Smooth muscle cell (in vitro differentiated cells): Measurements from ENCODE around the gene NACC1. TPM values are rescaled to one million over a fixed set of nuclear protein-coding genes. Genes with fewer than 3 reads are reported as not detected.

Experiments
- DNase-seq: peaks from one replicate; lab custom pipeline; 2025; ENCODE audit not compliant: unreplicated experiment; lab: John Stamatoyannopoulos, UW
- H2AFZ ChIP-seq: fragments of 200-600 bp; sonication (generic); 2 replicates; pipeline ENCODE4 v1.6.0; 2016; ENCODE audit warnings: antibody characterized with exemption, low read depth, mild to moderate bottlenecking
- H3F3A ChIP-seq: fragments of 200-600 bp; sonication (generic); 2 replicates; pipeline ENCODE4 v1.6.0; 2017; ENCODE audit warnings: antibody characterized with exemption, low read depth
- H3K27ac ChIP-seq: fragments of 200-600 bp; sonication (generic); 2 replicates; pipeline ENCODE4 v1.5.1; 2016; ENCODE audit warnings: low read depth, mild to moderate bottlenecking
- H3K27me3 ChIP-seq: fragments of 200-600 bp; sonication (generic); 2 replicates; pipeline ENCODE4 v1.6.1; 2016; ENCODE audit warnings: low read depth, mild to moderate bottlenecking
- H3K36me3 ChIP-seq: fragments of 200-600 bp; sonication (generic); 2 replicates; pipeline ENCODE4 v1.5.1; 2016; ENCODE audit warnings: low read depth
- H3K4me1 ChIP-seq: fragments of 200-600 bp; sonication (generic); 2 replicates; pipeline ENCODE4 v1.5.1; 2016; ENCODE audit warnings: low read depth
- H3K4me2 ChIP-seq: fragments of 200-600 bp; sonication (generic); 2 replicates; pipeline ENCODE4 v1.6.0; 2016; ENCODE audit warnings: mild to moderate bottlenecking
- H3K4me3 ChIP-seq: fragments of 200-600 bp; sonication (generic); 2 replicates; pipeline ENCODE4 v1.5.1; 2016; ENCODE audit warnings: mild to moderate bottlenecking
- H3K79me2 ChIP-seq: fragments of 200-600 bp; sonication (generic); 2 replicates; pipeline ENCODE4 v1.6.0; 2016; ENCODE audit warnings: low read depth, mild to moderate bottlenecking
- H3K9ac ChIP-seq: fragments of 200-600 bp; sonication (generic); 2 replicates; pipeline ENCODE4 v1.6.0; 2016; ENCODE audit warnings: low read depth
- H3K9me3 ChIP-seq: fragments of 200-600 bp; sonication (generic); replicated peaks from 2 replicates; pipeline ENCODE4 v1.5.1; 2016; ENCODE audit warnings: low read depth
- H4K20me1 ChIP-seq: fragments of 200-600 bp; sonication (generic); 2 replicates; pipeline ENCODE4 v1.6.0; 2016; ENCODE audit warnings: low read depth
- CTCF ChIP-seq: fragments of 200-600 bp; sonication (generic); IDR thresholded peaks from 2 replicates; pipeline ENCODE4 v1.5.1; 2017; ENCODE audit warnings: borderline replicate concordance, mild to moderate bottlenecking, antibody characterized with exemption; ENCODE audit not compliant: insufficient read depth, poor library complexity, severe bottlenecking
- WGBS: methylation state at CpG from one replicate; pipeline ENCODE4 v1.1.7; 2016; ENCODE audit warnings: low lambda C conversion rate; 5-methylcytosine and 5-hydroxymethylcytosine counted together
- polyA plus RNA-seq: library from polyadenylated mRNA; unstranded; fragments of >200 nt; fragmentation: Nextera tagmentation; extraction: Ambion mirVana; gene quantifications from 2 replicates; pipeline ENCODE4 v1.2.1, GENCODE V29; 2016
- total RNA-seq: library from RNA; depleted of rRNA; stranded (reverse); fragments of >200 nt; gene quantifications from 2 replicates; pipeline ENCODE4 v1.2.3, GENCODE V29; 2014

Gene NACC1
- total and polyA plus RNA-seq, 2 experiments from 2014 or later: 9.9 to 44.6 TPM

GRCh38 chr19:13078381-13078780 lies 39.7 kb upstream of the NACC1 start:
- no peak overlapping the region for H3K27ac ChIP-seq
- no peak overlapping the region for H2AFZ ChIP-seq
- no peak overlapping the region for H3K9ac ChIP-seq
- no peak for DNase-seq
- H3K79me2 ChIP-seq: no peaks in the 10 kb centered on the region
- no peaks in the 10 kb centered on the region for H4K20me1 ChIP-seq
- H3K4me3 ChIP-seq: no peak overlapping the region
- H3K4me2 ChIP-seq: no peak overlapping the region
- no peaks in the 10 kb centered on the region for H3K9me3 ChIP-seq
- no peaks in the 10 kb centered on the region for H3F3A ChIP-seq
- H3K27me3 ChIP-seq: no peaks in the 10 kb centered on the region
- H3K4me1 ChIP-seq: peaks cover 2% of the 10 kb centered on the region
- H3K36me3 ChIP-seq: no peaks in the 10 kb centered on the region
- 87% methylated on average over 8 of the region's 10 CpGs for WGBS
- TF ChIP-seq CTCF: no peak

- Histone ChIP-seq H4K20me1 (no peaks in the 10 kb centered on the region), H3K4me1 (peaks cover 2% of the 10 kb centered on the region), H3K9ac (no peak overlapping the region), H3K27me3 (no peaks in the 10 kb centered on the region), H3K4me2 (no peak overlapping the region), H3K27ac (no peak overlapping the region), H3F3A (no peaks in the 10 kb centered on the region), H3K79me2 (no peaks in the 10 kb centered on the region), H3K4me3 (no peak overlapping the region), H3K36me3 (no peaks in the 10 kb centered on the region), H3K9me3 (no peaks in the 10 kb centered on the region), H2AFZ (no peak overlapping the region)
- 88% methylated on average over 12 of the region's 12 CpGs for WGBS
- no peak for TF ChIP-seq CTCF
- no peak for DNase-seq
Observed at GRCh38 chr19:13078897-13079541, 39.0 kb upstream of the NACC1 start.

- Histone ChIP-seq H3K79me2 (no peaks in the 10 kb centered on the region), H2AFZ (no peak overlapping the region), H3K9me3 (no peaks in the 10 kb centered on the region), H4K20me1 (no peaks in the 10 kb centered on the region), H3K27ac (no peak overlapping the region), H3F3A (no peaks in the 10 kb centered on the region), H3K4me2 (no peak overlapping the region), H3K27me3 (no peaks in the 10 kb centered on the region), H3K36me3 (no peaks in the 10 kb centered on the region), H3K4me1 (peaks cover 2% of the 10 kb centered on the region), H3K4me3 (no peak overlapping the region), H3K9ac (no peak overlapping the region)
- TF ChIP-seq CTCF: no peak
- 75% methylated on average over 16 of the region's 16 CpGs for WGBS
- DNase-seq: no peak
Observed at GRCh38 chr19:13079542-13079986, 38.5 kb upstream of the NACC1 start.
